ENCODE measurements around the gene JMJD4.

JMJD4 gene

GRCh38 chr1:227759341-227760300, 24.5 kb upstream of the JMJD4 start:
- Histone ChIP-seq H3K27me3 (ENCODE audit: control insufficient read depth, insufficient read depth, low read length) (no peaks in the 10 kb centered on the region), H3K9me3 (replicated peaks; ENCODE audit: low read length) (no peaks in the 10 kb centered on the region), H3K4me3 (ENCODE audit: low read length) (peak overlapping the region; percentile 28), H3K9ac (ENCODE audit: low read depth, low read length) (peak overlapping the region; percentile 40), H3K4me2 (ENCODE audit: low read length) (peak overlapping the region; percentile 68), H3K4me1 (ENCODE audit: control insufficient read depth, insufficient read depth, low read length) (peaks cover 52% of the 10 kb centered on the region), H3K36me3 (ENCODE audit: insufficient read depth, low read length) (peaks cover 33% of the 10 kb centered on the region)

- peaks cover 29% of the 10 kb centered on the region for H3K36me3 ChIP-seq (ENCODE audit: insufficient read depth, low read length)
- H3K4me1 ChIP-seq (ENCODE audit: control insufficient read depth, insufficient read depth, low read length): peaks cover 54% of the 10 kb centered on the region
- no peaks in the 10 kb centered on the region for H3K9me3 ChIP-seq (replicated peaks; ENCODE audit: low read length)
- H3K9ac ChIP-seq (ENCODE audit: low read depth, low read length): no peak overlapping the region
- no peaks in the 10 kb centered on the region for H3K27me3 ChIP-seq (ENCODE audit: control insufficient read depth, insufficient read depth, low read length)
- H3K4me2 ChIP-seq (ENCODE audit: low read length): peak overlapping the region; percentile 11
- no peak overlapping the region for H3K4me3 ChIP-seq (ENCODE audit: low read length)
Measured at GRCh38 chr1:227758366-227758765, 23.3 kb upstream of the JMJD4 start.

GRCh38 chr1:227757781-227758180, 22.7 kb upstream of the JMJD4 start:
- H3K4me3 ChIP-seq (ENCODE audit: low read length): no peak overlapping the region
- H3K36me3 ChIP-seq (ENCODE audit: insufficient read depth, low read length): peaks cover 29% of the 10 kb centered on the region
- H3K27me3 ChIP-seq (ENCODE audit: control insufficient read depth, insufficient read depth, low read length): no peaks in the 10 kb centered on the region
- no peak overlapping the region for H3K9ac ChIP-seq (ENCODE audit: low read depth, low read length)
- peaks cover 48% of the 10 kb centered on the region for H3K4me1 ChIP-seq (ENCODE audit: control insufficient read depth, insufficient read depth, low read length)
- H3K9me3 ChIP-seq (replicated peaks; ENCODE audit: low read length): no peaks in the 10 kb centered on the region
- no peak overlapping the region for H3K4me2 ChIP-seq (ENCODE audit: low read length)

GRCh38 chr1:227756172-227756959, 21.3 kb upstream of the JMJD4 start:
- H3K9ac ChIP-seq (ENCODE audit: low read depth, low read length): no peak overlapping the region
- no peaks in the 10 kb centered on the region for H3K9me3 ChIP-seq (replicated peaks; ENCODE audit: low read length)
- H3K4me2 ChIP-seq (ENCODE audit: low read length): no peak overlapping the region
- peaks cover 40% of the 10 kb centered on the region for H3K4me1 ChIP-seq (ENCODE audit: control insufficient read depth, insufficient read depth, low read length)
- peaks cover 19% of the 10 kb centered on the region for H3K36me3 ChIP-seq (ENCODE audit: insufficient read depth, low read length)
- H3K4me3 ChIP-seq (ENCODE audit: low read length): no peak overlapping the region
- H3K27me3 ChIP-seq (ENCODE audit: control insufficient read depth, insufficient read depth, low read length): no peaks in the 10 kb centered on the region

DNA sequence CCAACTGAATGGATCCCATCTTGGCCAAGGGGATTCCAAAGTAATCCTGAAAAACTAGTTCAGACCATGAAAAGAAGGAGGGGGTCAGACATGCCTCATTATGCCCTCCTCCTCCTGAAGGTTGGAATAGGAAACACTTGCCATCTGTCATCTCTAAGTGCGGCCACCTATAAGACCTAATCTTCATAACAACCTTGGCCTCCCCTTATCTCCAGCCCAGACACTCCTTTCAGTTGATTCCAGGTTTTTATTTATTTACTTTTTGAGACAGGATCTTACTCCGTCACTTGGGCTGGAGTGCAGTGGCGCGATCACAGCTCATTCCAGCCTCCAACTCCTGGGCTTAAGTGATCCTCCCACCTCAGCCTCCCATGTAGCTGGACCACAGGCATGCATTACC, 19.9 kb upstream of the JMJD4 start:
- Histone ChIP-seq H3K36me3 (ENCODE audit: insufficient read depth, low read length) (peaks cover 5% of the 10 kb centered on the region), H3K4me1 (ENCODE audit: control insufficient read depth, insufficient read depth, low read length) (peaks cover 32% of the 10 kb centered on the region), H3K27me3 (ENCODE audit: control insufficient read depth, insufficient read depth, low read length) (no peaks in the 10 kb centered on the region), H3K9ac (ENCODE audit: low read depth, low read length) (no peak overlapping the region), H3K4me3 (ENCODE audit: low read length) (no peak overlapping the region), H3K9me3 (replicated peaks; ENCODE audit: low read length) (no peaks in the 10 kb centered on the region), H3K4me2 (ENCODE audit: low read length) (no peak overlapping the region)

DNA sequence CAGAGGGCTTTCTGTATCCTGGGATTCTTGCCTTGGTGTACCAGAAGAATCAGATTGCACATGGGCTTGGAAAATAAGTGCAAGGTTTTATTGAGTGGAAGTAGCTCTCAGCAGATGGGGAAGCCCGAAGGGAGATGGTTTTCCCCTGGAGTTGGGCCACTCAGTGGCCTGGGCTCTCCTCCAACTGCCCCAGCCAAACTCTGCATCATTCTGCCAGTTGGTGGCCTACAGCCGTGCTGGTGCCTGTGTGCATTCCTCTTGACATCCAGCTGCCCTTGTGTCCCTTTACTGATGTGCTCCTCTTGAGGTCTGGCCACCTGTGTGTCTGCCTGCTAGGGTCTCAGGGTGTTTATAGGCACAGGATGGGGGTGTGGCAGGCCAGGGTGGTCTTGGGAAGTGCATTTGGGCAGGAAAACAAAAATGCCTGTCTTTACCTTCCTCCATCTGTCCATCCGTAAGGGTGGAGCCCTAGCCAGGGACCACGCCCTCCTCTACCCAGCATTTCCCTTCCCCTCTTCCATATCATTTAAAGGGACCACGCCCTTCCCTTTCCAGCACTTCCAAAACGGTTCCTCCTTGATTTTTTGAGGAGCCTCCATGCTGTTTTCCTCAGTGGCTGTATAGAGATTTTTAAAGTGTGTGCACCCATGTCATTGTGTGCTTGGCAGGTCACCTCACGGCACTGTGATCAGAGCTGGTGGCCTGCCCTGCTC, 19.1 kb upstream of the JMJD4 start:
- H3K36me3 ChIP-seq (ENCODE audit: insufficient read depth, low read length): peaks cover 7% of the 10 kb centered on the region
- no peaks in the 10 kb centered on the region for H3K27me3 ChIP-seq (ENCODE audit: control insufficient read depth, insufficient read depth, low read length)
- H3K4me2 ChIP-seq (ENCODE audit: low read length): no peak overlapping the region
- H3K4me3 ChIP-seq (ENCODE audit: low read length): no peak overlapping the region
- H3K4me1 ChIP-seq (ENCODE audit: control insufficient read depth, insufficient read depth, low read length): peaks cover 25% of the 10 kb centered on the region
- H3K9me3 ChIP-seq (replicated peaks; ENCODE audit: low read length): no peaks in the 10 kb centered on the region
- no peak overlapping the region for H3K9ac ChIP-seq (ENCODE audit: low read depth, low read length)

- H3K36me3 ChIP-seq (ENCODE audit: insufficient read depth, low read length): peaks cover 12% of the 10 kb centered on the region
- no peak overlapping the region for H3K4me2 ChIP-seq (ENCODE audit: low read length)
- no peak overlapping the region for H3K4me3 ChIP-seq (ENCODE audit: low read length)
- H3K27me3 ChIP-seq (ENCODE audit: control insufficient read depth, insufficient read depth, low read length): no peaks in the 10 kb centered on the region
- H3K4me1 ChIP-seq (ENCODE audit: control insufficient read depth, insufficient read depth, low read length): peaks cover 11% of the 10 kb centered on the region
- H3K9me3 ChIP-seq (replicated peaks; ENCODE audit: low read length): no peaks in the 10 kb centered on the region
- H3K9ac ChIP-seq (ENCODE audit: low read depth, low read length): no peak overlapping the region
Measured at GRCh38 chr1:227749916-227750710, 15.0 kb upstream of the JMJD4 start.

DNA sequence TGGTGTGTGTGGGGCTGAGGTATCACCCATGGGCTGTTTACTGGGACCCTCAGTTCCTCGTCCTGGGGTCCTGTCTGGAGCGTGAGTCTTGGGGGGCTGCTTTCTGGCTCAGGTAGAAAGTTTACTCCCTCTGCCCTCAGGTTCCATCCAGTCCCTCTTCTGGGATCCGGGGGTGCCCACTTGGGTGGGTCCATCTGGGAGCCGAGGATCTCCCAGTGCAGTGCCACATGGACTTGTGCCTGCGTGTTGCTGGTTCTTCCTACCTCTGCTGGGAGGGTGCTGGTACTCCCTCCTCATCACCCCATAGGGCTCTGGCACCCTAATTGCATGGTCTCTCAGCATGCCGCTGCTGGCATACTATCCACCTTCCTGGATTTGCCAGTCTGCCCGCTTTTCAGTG, 14.1 kb upstream of the JMJD4 start:
- no peak overlapping the region for H3K4me3 ChIP-seq (ENCODE audit: low read length)
- no peak overlapping the region for H3K9ac ChIP-seq (ENCODE audit: low read depth, low read length)
- peaks cover 12% of the 10 kb centered on the region for H3K36me3 ChIP-seq (ENCODE audit: insufficient read depth, low read length)
- peaks cover 8% of the 10 kb centered on the region for H3K4me1 ChIP-seq (ENCODE audit: control insufficient read depth, insufficient read depth, low read length)
- no peak overlapping the region for H3K4me2 ChIP-seq (ENCODE audit: low read length)
- H3K9me3 ChIP-seq (replicated peaks; ENCODE audit: low read length): no peaks in the 10 kb centered on the region
- H3K27me3 ChIP-seq (ENCODE audit: control insufficient read depth, insufficient read depth, low read length): no peaks in the 10 kb centered on the region

- Histone ChIP-seq H3K9me3 (replicated peaks; ENCODE audit: low read length) (no peaks in the 10 kb centered on the region), H3K4me2 (ENCODE audit: low read length) (no peak overlapping the region), H3K27me3 (ENCODE audit: control insufficient read depth, insufficient read depth, low read length) (no peaks in the 10 kb centered on the region), H3K36me3 (ENCODE audit: insufficient read depth, low read length) (peaks cover 12% of the 10 kb centered on the region), H3K9ac (ENCODE audit: low read depth, low read length) (no peak overlapping the region), H3K4me3 (ENCODE audit: low read length) (no peak overlapping the region), H3K4me1 (ENCODE audit: control insufficient read depth, insufficient read depth, low read length) (peaks cover 2% of the 10 kb centered on the region)
Measured at GRCh38 chr1:227748496-227749182, 13.5 kb upstream of the JMJD4 start.

GRCh38 chr1:227747948-227748495, 12.9 kb upstream of the JMJD4 start:
- H3K27me3 ChIP-seq (ENCODE audit: control insufficient read depth, insufficient read depth, low read length): no peaks in the 10 kb centered on the region
- H3K9ac ChIP-seq (ENCODE audit: low read depth, low read length): no peak overlapping the region
- no peak overlapping the region for H3K4me2 ChIP-seq (ENCODE audit: low read length)
- peaks cover 12% of the 10 kb centered on the region for H3K36me3 ChIP-seq (ENCODE audit: insufficient read depth, low read length)
- no peaks in the 10 kb centered on the region for H3K4me1 ChIP-seq (ENCODE audit: control insufficient read depth, insufficient read depth, low read length)
- no peaks in the 10 kb centered on the region for H3K9me3 ChIP-seq (replicated peaks; ENCODE audit: low read length)
- no peak overlapping the region for H3K4me3 ChIP-seq (ENCODE audit: low read length)
